ENCODE results near the gene PARD3. TPM values are rescaled to one million over a fixed set of nuclear protein-coding genes. Genes with fewer than 3 reads are reported as not detected.

The PARD3 gene
- total and polyA plus RNA-seq, 10 of the 15 experiments (the other 5 are each of a cell fraction or from before 2014, with no cell fraction given): 2.6 to 43.1 (median 13.9) TPM

GRCh38 chr10:34764472-34764946 lies 50.6 kb downstream of the PARD3 start:
- no peaks in the 10 kb centered on the region for H3K4me1 ChIP-seq (ENCODE audit: control insufficient read depth, insufficient read depth, low read length)
- no peak overlapping the region for H3K4me2 ChIP-seq (ENCODE audit: control insufficient read depth, insufficient read depth)
- H3K9me3 ChIP-seq (replicated peaks; ENCODE audit: control insufficient read depth, insufficient read depth, low read length): no peaks in the 10 kb centered on the region
- intact Hi-C loops (cut with micrococcal nuclease; ENCODE audit: unreplicated experiment) (no loop called here), in situ Hi-C loops (cut with MboI) (no loop called here)
- ChIA-PET CTCF (interaction anchor here (1.2 to 2.8 kb wide), 7 partner anchors 11 to 46 kb away, joined by 3 to 8 read pairs (median 6); no protein-coding TSS in a partner anchor), SMC1A (ENCODE audit: uncharacterized antibody, unreplicated experiment) (interaction anchor here (0.7 to 3.9 kb wide), 6 partner anchors 10 to 604 kb away, joined by 3 to 33 read pairs (median 6); no protein-coding TSS in a partner anchor), POLR2A (interaction anchor here (0.7 to 1.9 kb wide), 4 partner anchors 11 to 18 kb away, joined by 4 to 8 read pairs (median 6); no protein-coding TSS in a partner anchor), RAD21 (ENCODE audit: unreplicated experiment) (interaction anchor here (0.8 to 3.7 kb wide), 9 partner anchors 11 to 150 kb away, joined by 3 to 17 read pairs (median 4); no protein-coding TSS in a partner anchor)
- TF ChIP-seq ASH2L (IDR thresholded peaks at IDR 0.05; ENCODE audit: borderline replicate concordance, low read depth) (no peak), YY1 (IDR thresholded peaks at IDR 0.05; ENCODE audit: low read depth, low read length) (no peak), USF1 (IDR thresholded peaks at IDR 0.05; ENCODE audit: borderline replicate concordance, extremely low read length, insufficient read depth, low read depth, low read length) (no peak), ZZZ3 (IDR thresholded peaks at IDR 0.05; ENCODE audit: control insufficient read depth, insufficient read length, low read depth) (no peak), ATF7 (IDR thresholded peaks at IDR 0.05; ENCODE audit: low read depth) (no peak), BMI1 (IDR thresholded peaks at IDR 0.05; ENCODE audit: borderline replicate concordance) (no peak), POU2F2 (IDR thresholded peaks at IDR 0.05; ENCODE audit: borderline replicate concordance, low read depth, low read length) (no peak), HDAC2 (IDR thresholded peaks at IDR 0.05) (no peak), MEF2B (IDR thresholded peaks at IDR 0.05; ENCODE audit: partially characterized antibody, poor library complexity, severe bottlenecking) (no peak), BCL3 (IDR thresholded peaks at IDR 0.05; ENCODE audit: borderline replicate concordance, insufficient read depth, low read depth, low read length, poor library complexity, severe bottlenecking) (no peak), ZNF592 (IDR thresholded peaks at IDR 0.05) (no peak), SRF (IDR thresholded peaks at IDR 0.05; ENCODE audit: low read depth in 2 of 2, low read length in 2 of 2) (no peak), BHLHE40 (IDR thresholded peaks at IDR 0.05; ENCODE audit: borderline replicate concordance in 1 of 2, low read depth in 2 of 2, low read length in 1 of 2) (no peak), WRNIP1 (IDR thresholded peaks at IDR 0.05; ENCODE audit: borderline replicate concordance, low read depth, low read length) (no peak)
- no peaks in the 10 kb centered on the region for H3K27me3 ChIP-seq (replicated peaks in 1 of 2; ENCODE audit: control insufficient read depth in 2 of 2, insufficient read depth in 2 of 2, low read length in 1 of 2)
- H3K27ac ChIP-seq (ENCODE audit: control insufficient read depth, insufficient read depth): no peak overlapping the region
- 96% methylated on average over 2 of the region's 2 CpGs for WGBS (ENCODE audit: insufficient coverage, insufficient replicate concordance, low lambda C conversion rate, missing lambda C conversion rate)
- no peak overlapping the region for H3K4me3 ChIP-seq
- BruUV-seq (replicated peaks): no TSS peak
- FAIRE-seq (no peak), ATAC-seq (no peak), DNase-seq (ENCODE audit: low read depth, low spot score) (no peak)
- no peak overlapping the region for H2AFZ ChIP-seq (ENCODE audit: control insufficient read depth, low read depth, low read length)
- no peaks in the 10 kb centered on the region for H3K36me3 ChIP-seq (ENCODE audit: control insufficient read depth in 2 of 2, insufficient read depth in 2 of 2, low read length in 1 of 2)
- no peak overlapping the region for H3K9ac ChIP-seq (ENCODE audit: control insufficient read depth, insufficient read depth, low read length)
- H3K79me2 ChIP-seq (ENCODE audit: control insufficient read depth, insufficient read depth, low read length): no peaks in the 10 kb centered on the region
- H4K20me1 ChIP-seq (ENCODE audit: control insufficient read depth, insufficient read depth): no peaks in the 10 kb centered on the region

All from GM12878 (cell line).